Measurements from ENCODE around the gene CDC42BPB.
A peak's percentile ranks its signal among the peaks of the same experiment; 100 is the strongest.

DNA sequence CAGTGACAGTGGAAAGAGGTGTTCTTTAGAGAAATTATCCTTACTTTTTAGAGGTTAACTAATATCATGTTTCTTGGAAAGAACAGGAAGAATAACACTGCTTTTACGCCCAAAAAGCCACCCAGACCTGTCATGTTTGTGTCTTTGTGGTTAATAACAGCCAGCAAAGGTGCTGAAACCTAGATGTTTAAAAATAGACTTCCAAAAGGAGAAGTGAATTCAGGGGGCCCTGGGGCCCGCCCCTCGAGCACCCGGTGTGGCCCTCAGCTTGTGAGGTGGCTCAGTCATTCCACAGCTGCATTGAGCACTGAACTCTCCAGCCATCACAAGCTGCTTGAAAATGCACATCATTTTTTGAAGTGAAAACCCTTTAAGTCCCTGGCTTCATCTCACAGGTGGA is 155.7 kb downstream of the CDC42BPB start:
- TF ChIP-seq POLR2A (IDR thresholded peaks at IDR 0.05; ENCODE audit: low read depth, low read length) (peak; percentile 86), POLR2AphosphoS5 (IDR thresholded peaks at IDR 0.05; ENCODE audit: low read depth, low read length) (peak; percentile 78; the same call in 1 of the 2 replicates), POU2F2 (IDR thresholded peaks at IDR 0.05; ENCODE audit: low read depth, low read length) (peak; percentile 81), TAF1 (IDR thresholded peaks at IDR 0.05; ENCODE audit: low read depth, low read length) (peak; percentile 85)
